DLD1 (cell line): ENCODE results near the gene BRD3OS.
"Not testable (repeated sequence)": the region's sequence is repeated elsewhere in the genome, so short reads cannot be mapped to it uniquely, and the experiment has no call there.

Experiments used
- in situ Hi-C: cut with HindIII; loops from 2 replicates; pipeline ENCODE4 v1.10.0; 2017; ENCODE audit warnings: low sequenced_read_pairs

The BRD3OS gene

DNA sequence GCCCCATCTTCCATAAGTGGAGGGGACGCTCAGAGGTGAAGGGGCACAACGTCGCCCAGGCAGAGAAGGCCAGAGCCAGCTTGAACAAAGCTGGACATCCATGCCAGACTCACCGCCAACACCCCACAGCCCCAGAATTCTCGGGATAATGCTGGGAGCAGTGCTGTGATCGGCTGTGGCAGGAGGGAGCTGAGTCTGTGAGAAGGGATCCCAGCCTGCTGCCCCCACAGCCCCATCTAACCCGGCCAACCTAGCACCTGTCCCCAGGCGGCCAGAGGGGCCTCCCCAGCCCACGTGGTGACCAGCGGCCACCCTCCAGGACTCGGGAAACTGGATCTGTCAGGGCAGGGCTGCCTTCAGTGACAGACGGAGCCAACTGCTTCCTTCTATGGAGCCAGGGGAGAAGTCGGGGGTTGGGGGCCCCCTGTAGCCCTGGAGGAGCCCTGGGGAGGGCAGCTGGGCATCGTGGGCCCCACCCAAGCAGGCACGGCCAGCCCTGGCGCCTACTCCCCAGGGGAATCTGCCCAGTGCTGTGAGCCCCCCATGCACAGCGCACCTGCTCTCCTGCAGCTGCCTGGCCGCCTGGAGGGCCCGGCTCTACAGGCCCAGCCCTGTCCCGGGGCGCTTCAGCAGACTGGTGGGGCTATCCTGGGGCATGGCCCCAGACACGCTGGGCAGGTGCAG, 36.5 kb downstream of the BRD3OS start:
- in situ Hi-C loops, result no loop called here

- in situ Hi-C loops, result no loop called here
These were observed 37.3 kb downstream of the BRD3OS start for GRCh38 chr9:134062461-134063087.

DNA sequence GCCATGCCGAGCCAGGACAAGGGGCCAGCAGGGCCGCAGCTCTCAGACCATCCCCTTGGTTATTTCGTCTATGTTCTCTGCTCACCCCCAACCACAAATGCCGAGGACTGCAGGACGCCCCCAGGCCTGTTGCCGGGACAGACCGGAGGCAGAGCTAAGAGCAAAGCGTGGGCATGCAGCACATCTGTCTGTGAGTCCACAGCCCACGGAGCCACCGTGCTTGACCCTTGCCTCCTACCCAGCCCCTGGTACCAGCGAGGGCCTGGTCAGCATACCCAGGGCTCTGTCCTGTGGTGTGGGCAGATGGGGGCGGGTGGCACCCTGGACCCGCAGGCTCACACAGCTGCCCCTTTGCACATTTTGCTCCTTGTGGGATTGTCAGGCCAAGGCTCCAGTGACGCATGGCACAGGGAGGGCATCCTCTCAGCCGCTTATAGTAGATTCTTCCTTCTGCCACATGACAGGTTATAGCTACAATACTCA, 37.8 kb downstream of the BRD3OS start:
- in situ Hi-C loops, result no loop called here

- in situ Hi-C loops, result no loop called here
These were observed 38.5 kb downstream of the BRD3OS start for GRCh38 chr9:134063571-134064450.

GRCh38 chr9:134064711-134065110, 39.4 kb downstream of the BRD3OS start:
- in situ Hi-C loops, result no loop called here

DNA sequence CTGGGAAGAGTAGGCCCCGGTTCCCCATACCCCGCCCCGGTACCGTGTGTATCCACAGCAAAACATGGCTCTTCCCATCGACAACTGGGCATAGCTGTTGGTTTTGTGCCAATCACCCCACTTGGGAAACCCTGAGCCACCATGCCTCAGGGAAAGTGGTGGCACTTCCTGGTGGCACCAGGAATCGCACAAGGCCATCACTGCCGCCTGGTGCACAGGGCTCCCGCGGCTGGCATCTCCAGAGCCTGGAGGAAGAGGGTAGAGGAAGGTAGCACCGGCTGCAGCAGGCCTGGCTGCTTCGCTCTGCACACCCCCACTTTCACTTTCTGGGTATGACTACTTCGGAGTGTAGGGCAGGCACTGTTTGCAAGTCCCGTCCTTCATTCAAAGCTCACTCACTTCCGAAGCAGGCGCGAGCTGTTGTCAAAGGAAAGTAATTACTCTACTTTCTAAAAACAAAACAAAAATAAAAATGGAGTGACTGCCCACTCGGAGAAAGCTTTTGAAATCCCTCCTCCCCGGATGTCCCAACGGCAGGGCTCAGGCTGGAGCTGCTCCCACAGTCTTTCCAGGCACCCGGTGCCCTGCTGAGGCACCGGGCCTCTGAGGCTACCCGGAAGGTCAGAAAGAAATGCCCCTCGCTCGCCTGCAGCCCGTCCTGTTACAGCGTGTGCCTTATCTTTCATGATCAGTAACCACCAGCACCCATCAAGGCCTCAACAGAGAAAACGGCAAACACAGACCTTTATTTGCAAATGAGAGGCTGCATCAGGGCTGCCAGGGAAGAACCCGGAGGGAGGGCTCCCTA, 40.5 kb downstream of the BRD3OS start:
- in situ Hi-C loops, result no loop called here

GRCh38 chr9:134066526-134066912, 41.2 kb downstream of the BRD3OS start:
- in situ Hi-C loops, result no loop called here

DNA sequence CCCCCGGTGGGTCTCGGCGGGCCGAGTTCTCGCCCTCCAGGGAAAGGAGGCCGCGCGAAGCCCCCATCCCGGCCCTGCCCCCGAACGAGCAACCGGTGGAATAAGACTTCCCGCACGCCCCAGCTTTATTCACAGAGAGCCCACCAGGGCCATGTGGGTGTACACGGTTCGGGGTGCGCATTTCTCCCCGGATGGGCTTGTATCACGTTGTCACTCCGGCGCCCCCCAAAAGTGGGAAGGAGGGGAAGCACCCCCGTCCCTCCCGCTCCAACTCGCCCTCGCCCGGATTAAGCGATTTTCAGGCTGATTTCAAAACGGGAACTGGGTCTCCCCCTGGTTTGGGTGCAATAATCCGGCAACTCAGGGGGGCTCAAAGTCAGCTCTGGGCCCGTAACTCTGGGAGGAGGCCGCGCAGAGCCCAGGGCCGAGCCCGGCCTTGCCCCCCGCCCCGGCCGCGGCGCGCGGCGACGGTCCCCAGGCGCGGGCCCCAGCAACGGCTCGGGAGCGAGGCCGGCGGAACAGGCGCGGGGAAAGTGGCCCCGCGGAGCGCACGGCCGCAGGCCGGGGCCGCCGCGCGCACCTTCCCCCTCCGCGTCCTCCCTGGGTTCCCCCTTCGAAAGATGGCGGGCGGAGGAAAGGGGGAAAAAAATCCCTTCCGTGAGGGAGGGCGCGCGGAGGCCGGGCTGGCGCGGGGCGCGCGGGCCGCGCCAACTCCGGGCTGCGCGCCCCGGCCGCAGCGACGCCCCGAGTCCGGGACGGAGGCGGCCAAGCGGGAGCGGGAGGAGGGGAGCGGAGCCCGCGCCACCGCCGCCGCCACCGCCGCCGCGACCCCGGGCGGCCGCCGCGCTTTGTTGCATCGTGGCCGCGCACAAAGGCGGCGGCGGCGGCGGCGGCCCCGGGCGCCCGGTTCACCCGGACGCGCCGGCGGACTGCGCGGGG, 41.9 kb downstream of the BRD3OS start:
- in situ Hi-C loops, result no loop called here

DNA sequence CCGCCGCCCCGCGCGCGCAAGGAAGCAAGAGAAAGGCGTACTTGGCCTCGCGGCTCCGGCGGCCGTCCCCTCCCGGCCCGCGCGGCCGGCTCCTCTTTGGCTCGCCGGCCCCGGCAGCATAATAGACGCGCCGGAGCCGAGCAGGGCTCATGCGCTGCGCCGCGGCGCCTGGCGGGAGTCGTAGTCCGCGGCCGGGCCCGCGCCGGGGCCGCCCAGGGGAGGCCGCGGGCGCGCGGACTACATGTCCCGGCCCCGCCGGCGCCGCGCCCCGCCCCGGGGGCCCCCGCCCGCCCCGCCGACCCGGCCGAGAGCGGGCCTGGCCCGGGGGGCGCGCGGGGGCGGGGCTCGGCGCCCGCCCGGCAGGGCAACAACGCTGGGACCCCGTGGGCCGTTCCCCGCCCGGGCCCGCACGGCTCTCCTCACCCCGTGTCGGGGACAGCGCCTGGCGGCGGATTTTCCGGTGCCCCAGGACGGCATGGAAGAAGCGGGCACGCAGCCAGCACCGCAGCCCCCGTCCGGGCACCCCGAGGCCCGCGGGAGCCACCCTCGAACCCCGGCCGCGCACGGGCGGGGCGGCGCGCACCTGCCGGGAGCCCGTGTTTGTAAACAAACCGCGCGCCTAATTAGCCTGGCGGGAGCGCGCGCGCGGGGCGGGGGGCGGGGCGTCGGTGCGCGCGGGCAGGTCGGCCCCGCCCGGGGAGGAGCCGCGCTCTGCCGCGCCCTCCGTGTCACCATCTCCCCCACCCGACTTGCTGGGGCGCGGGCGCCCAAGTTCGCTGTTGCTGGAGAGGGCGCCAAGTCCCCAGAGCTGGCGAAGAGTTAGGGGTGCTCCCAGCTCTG, 42.8 kb downstream of the BRD3OS start, which contains the start of gene BRD3:
BRD3 (minus strand) TSS at position 123 of the 840 bp plus-strand sequence. CDS start 14,549 bp downstream, outside the sequence.
- in situ Hi-C loops, result no loop called here

DNA sequence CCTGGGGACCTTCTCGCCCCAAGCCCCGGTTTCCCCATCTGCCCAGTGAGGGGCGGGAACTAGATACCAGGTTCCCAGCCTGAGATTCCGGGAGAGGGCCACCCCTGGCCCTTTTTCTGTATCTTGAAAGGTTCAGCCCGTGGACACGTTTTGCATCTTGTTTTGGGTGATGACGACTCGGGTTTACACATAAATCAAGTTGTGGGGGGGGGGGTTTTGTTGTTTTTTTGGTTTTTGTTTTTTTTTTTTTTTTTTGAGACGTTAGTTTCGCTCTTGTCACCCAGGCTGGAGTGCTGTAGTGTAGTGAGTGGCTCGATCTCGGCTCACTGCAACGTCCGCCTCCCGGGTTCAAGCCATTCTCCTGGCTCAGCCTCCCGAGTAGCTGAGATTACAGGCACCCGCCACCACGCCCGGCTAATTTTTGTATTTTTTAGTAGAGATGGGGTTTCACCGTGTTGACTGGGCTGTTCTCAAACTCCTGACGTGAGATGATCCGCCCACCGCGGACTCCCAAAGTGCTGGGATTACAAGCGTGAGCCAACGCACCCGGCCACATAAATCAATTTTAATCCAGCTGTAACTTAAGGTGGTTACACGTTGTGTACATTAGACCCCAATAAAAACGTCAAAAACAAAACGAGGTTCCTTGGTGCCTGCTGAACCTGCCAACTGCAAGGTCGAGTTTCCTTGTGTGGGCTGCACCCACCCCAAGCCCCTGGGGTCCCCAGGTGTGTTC, 43.6 kb downstream of the BRD3OS start:
- in situ Hi-C loops, result no loop called here

DNA sequence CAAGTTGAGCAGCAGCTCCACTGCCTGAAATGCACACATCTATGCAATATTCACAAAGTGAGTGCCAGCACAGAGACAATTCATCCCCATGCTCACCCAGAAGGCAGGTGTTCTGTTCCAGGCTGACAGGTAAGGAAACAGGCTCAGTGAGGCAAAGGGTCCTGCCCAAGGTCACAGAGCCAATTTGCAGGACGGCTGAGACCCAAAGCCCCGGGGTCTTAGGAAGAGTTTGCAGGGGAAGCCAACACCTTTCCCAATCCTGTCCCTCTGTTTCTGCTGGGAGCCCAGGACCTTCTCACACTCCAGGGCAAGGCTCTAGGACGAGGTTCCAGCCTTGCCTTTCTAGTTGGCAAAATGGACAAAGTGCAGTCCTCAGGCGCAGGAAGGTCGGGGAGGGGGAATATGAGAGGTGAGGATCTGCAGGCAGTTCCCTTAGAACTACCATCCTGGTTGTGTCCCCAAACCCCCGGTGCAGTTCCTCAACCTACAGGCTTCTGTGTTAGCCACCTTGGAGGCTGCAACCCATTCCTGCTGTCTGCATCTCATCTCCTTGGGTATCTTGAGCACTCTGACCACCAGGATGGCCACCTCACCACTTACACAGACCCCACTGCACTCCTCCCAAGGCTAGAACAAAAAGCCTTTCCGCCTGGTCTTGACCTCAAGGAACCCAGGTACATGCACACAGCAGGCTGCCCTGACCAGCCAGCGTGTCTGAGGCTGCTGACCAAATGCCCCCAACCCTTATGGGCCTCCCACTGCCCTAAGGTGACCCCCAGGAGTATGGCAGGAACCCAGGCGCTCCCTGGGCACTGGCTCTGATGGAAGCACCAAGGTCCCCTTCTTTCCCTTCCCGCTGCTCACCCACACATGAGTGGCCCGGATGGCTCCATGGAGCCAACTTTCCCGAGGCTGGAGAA, 44.5 kb downstream of the BRD3OS start:
- in situ Hi-C loops, result no loop called here

DNA sequence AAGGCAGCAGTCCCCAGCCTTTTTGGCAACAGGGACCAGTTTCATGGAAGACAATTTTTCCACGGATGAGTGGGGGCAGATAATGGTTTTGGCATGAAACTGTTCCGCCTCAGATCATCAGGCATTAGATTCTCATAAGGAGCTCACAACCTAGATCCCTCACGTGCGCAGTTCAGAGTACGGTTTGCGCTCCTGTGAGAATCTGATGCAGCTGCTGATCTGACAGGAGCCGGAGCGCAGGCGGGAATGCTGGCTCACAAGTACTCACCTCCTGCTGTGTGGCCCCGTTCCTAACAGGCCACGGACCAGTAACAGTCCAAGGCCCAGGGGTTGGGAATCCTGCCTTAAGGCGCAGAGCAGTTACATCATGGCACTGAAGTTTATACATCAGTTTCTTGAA, 45.9 kb downstream of the BRD3OS start:
- in situ Hi-C loops, result no loop called here

- in situ Hi-C loops, result not testable (repeated sequence)
These were observed 47.4 kb downstream of the BRD3OS start for GRCh38 chr9:134072683-134073082.

DNA sequence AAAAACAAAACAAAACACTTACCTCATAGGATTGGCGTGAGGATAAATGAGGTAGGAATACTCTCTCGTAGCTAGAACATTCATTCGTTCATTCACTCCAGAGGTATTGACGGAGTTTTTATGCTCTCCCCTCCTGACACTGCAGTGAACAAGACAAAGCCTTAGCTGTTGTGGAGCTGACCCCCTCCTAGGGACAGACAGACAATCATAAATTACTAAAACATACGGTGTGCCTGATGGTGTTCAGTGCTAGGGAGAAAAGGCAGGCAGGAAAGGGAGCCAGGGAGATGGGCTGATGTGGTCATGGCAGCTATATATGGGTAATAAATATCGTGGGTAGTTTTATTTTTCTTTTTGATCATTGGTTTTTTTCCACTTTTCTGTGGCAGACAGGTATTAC, 48.2 kb downstream of the BRD3OS start:
- in situ Hi-C loops, result no loop called here

GRCh38 chr9:134075689-134076088, 50.4 kb downstream of the BRD3OS start:
- in situ Hi-C loops, result not testable (repeated sequence)

GRCh38 chr9:134076644-134077043, 51.4 kb downstream of the BRD3OS start:
- in situ Hi-C loops, result no loop called here
